ENCODE measurements around the gene ANO4.
"Not testable (repeated sequence)": the region's sequence is repeated elsewhere in the genome, so short reads cannot be mapped to it uniquely, and the experiment has no call there.

ANO4 gene

DNA sequence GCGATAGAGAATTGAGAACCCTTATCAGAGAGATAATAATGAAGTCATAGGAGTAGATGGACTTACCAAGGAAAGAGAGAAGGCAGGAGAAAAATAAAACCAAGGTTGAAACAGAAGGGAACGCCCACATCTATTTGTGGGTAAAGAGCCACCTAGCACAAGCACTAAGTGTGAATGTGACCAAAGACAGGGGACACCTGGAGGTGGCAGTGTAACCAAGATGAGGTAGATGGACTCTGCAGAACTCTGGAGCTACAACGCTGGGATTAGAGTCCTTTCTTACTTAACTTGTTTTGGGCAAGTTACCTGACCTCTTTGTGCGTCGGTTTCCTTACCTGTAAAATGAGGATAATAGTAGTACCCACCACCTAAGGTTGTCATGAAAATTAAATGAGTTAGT is 313.6 kb downstream of the ANO4 start:
- DNase-seq: no peak

- DNase-seq: no peak
Measured at GRCh38 chr12:101110866-101111265, 316.3 kb downstream of the ANO4 start.

DNA sequence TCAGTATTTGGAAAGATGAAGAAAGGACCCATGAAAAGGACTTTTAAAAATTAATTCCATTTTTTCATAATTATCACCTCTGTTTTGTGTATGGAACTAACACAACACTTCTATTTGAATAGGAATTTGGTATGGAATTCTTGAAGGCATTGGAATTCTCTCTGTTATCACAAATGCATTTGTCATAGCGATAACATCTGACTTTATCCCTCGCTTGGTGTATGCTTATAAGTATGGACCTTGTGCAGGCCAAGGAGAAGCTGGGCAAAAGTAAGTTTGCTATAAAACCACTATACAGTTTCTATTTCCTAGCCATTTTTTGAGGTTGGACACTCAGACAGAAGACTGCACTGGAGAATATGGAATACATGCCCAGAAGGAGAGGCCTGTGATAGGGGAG is 316.9 kb downstream of the ANO4 start:
- no peak for DNase-seq

- no peak for DNase-seq
Measured at GRCh38 chr12:101115326-101115725, 320.8 kb downstream of the ANO4 start.

GRCh38 chr12:101116911-101117310 is 322.3 kb downstream of the ANO4 start:
- no peak for DNase-seq

DNA sequence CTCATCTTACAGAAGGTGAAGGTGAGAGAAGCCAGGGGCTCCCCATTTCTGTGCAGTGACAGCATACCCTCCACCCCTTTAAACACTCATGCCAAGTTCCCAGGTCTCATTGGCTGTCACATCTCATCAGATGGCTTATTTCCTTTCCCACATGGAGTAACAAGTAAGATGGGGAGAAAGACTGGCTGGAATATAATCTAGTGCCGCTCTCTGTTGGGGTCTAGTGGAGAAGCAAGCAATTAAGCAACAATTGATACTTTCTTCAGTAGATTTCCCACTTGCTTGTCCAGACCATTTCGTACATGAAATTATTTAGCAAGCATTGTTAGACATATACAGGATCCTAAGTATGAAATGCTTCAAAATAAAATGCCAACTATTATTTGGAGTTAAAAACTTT is 323.3 kb downstream of the ANO4 start:
- DNase-seq: no peak

DNA sequence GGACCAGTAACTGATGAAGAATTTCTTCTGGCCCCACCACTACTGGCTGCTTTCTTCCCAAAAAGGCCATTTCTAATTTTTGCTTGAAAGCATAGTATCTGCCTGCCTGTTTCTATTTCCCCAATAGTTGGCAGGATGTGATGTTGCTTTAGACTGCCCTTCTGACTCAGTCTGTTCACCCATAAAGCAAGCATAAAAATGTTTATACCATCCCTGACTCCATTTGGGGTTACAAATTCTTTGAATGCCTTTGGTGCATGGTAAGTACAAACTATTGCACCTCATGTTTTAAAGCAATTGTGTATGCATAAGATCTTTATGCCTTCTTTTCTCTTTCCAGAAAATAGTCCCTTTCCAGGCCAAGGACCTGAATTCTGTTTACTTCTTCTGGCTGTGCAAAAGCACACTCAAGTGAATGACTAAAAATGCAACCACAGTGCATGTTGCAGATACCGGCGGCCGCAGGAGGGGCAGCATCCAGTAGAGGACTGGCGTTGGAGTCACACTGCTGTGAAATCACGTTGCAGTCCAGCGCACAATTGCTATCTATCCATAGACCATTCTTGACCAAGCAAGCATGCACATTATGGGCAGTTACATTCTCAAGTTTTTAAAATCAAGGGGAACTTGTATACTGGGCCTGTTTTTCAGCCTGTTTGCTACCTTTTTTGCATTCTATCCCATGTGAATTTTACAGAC is 333.1 kb downstream of the ANO4 start:
- DNase-seq: no peak

DNA sequence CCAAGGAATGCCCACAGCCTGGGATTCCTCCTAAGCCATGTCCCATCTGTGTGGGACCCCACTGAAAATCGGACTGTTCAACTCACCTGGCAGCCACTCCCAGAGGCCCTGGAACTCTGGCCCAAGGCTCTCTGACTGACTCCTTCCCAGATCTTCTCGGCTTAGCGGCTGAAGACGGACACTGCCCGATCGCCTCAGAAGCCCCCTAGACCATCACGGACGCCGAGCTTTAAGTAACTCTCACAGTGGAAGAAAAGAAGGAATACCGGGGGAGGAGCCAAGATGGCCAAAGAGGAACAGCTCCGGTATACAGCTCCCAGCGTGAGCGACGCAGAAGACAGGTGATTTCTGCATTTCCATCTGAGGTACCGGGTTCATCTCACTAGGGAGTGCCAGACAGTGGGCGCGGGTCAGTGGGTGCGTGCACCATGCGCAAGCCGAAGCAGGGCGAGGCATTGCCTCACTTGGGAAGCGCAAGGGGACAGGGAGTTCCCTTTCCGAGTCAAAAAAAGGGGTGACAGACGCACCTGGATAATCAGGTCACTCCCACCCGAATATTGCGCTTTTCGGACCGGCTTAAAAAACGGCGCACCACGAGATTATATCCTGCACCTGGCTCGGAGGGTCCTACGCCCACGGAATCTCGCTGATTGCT is 351.3 kb downstream of the ANO4 start:
- not testable (repeated sequence) for DNase-seq

GRCh38 chr12:101165319-101165718 is 370.7 kb downstream of the ANO4 start:
- no peak for DNase-seq

DNA sequence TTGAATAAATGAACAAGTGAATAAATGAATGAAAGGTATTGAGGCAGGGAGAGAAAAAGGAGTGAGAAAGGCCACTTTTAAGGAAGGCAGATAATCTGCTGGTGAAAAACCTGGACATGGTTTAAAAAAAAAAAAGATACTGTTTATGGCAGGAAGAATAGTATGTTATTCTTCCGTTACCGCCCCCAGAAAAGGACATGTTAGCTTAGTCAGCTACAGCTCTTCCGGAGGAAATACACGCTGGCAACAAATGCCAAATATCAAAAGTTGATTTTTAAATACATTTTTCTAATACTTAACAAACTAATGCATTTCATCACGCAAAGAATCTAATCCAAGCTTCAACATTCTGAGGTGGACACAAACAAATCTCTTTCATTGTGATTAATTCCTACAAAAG is 372.3 kb downstream of the ANO4 start:
- no peak for DNase-seq

GRCh38 chr12:101168001-101168400 is 373.4 kb downstream of the ANO4 start:
- no peak for DNase-seq

DNA sequence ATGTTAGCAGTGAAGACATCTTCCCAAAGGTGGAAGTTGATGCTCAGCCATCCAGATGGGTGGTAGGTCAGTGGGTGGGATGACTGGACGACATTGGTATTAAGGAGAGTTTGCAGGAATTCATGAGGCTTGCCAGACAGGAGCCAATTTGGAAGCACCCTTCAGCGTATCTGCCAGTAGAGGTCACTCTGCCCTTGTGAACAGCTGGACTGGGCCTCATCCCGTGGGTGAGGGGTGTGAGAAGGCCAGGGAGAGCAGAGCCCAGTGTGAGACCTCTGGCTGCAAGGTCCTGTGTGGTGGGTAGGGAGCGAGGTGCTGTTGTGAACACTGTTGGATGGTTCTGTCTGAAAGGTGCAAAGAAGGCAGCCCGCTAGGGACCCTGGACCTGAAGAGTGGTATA is 377.7 kb downstream of the ANO4 start:
- peak; percentile 10 for DNase-seq

GRCh38 chr12:101173197-101173749 is 378.7 kb downstream of the ANO4 start:
- DNase-seq: no peak

GRCh38 chr12:101174541-101174940 is 380.0 kb downstream of the ANO4 start:
- no peak for DNase-seq
